HG03108 (cell line): ENCODE results near the gene EVPL.
"Not testable (repeated sequence)": the region's sequence is repeated elsewhere in the genome, so short reads cannot be mapped to it uniquely, and the experiment has no call there.

Experiments used
- ATAC-seq: cut with Tn5 transposase; IDR thresholded peaks from one replicate; pipeline ENCODE4 v1.9.1; 2021; ENCODE audit warnings: moderate library complexity; ENCODE audit not compliant: unreplicated experiment

The EVPL gene

DNA sequence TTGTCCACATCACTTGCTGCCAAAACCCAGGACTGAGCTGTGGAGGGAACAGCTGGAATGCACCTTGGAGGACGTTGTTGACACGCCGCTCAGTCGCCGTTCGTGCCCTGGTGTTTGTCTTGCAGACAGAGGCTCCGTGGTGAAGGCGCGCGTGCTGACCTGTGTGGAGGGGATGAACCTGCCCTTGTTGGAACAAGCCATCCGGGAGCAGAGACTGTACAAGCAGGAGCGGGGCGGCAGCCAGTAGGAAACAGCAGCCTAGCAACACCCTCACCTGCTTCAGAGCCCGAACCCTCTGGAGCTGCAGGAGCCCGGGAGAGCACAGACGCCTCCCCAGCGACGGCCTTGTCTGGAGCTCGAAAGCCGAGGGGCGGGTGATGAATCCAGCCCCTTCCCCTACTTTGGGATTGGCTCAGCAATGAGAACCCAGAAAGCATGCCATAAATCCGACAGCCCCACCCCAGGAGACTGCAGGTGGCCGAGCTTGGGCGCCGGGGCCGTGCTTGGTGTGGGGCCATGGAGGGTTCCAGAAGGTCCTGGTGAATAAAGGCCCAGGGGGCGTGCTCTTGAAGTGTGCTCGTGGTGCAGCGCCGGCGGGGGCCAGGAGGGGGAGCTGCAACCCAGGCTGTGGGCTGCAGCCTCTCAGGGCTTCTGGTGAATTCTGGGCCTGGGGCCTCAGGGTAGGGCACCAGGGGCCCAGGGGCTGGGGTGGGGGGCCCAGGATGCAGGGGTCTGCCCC lies 26.9 kb downstream of the EVPL start:
- no peak for ATAC-seq

DNA sequence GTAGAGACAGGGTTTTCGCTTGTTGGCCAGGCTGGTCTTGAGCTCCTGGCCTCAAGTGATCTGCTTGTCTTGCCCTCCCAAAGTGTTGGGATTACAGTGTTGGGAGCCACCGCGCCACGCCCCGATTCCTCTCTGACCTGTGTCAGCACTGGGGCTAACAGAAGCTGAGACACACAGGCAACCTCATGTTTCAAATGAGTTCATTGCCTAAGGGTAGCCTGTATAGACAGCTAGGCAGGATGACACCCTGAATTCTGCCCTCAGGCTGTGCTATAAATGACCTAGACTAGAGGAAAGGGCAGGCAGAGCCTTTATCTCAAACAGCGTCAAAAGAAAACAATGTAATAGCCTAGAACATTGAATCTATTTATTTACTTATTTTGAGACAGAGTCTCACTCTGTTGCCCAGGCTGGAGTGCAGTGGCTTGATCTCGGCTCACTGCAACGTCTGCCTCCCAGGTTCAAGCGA lies 28.7 kb downstream of the EVPL start:
- no peak for ATAC-seq

DNA sequence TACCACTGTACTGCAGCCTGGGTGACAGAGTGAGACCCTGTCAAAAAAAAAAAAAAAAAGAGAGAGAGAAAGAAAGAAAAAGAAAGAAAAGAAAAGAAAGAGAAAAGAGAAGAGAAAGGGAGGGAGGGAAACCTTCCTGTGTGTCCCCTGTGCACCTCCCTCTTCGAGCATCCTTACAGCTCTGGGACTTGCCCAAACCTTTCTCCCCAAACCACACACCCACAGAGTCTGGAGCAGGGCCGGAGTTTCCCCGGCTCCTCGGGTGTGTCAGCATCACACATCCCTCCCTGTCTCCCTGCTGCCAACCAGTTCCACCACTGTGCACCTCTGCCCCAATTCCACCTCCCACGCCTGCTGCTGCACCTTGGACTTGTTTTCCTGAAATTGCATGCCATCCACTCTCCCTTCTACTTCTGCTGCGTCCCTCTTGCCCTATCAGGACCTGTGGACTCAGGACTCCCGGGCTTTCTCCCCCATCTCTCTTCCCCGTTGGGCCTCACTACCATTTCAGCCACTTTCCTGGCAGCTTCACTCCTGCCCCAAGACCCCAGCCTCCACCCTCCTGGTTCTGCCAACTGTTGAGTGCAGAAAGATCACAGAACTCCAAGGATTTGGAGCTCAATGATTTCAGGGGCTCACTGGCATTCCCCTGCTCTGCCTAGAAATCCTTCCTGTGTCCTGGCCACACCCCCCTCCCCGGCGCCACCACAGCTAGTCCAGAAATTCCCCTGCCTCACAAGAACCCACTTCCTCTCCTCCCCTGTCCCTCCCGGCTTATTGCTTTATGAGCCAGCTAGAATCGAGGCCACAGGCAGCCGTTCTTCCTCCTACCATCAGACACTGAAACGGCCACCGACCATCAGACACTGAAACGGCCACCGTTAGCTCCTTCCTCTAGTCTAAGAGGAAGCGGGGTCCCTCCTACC lies 30.2 kb downstream of the EVPL start:
- ATAC-seq: no peak

DNA sequence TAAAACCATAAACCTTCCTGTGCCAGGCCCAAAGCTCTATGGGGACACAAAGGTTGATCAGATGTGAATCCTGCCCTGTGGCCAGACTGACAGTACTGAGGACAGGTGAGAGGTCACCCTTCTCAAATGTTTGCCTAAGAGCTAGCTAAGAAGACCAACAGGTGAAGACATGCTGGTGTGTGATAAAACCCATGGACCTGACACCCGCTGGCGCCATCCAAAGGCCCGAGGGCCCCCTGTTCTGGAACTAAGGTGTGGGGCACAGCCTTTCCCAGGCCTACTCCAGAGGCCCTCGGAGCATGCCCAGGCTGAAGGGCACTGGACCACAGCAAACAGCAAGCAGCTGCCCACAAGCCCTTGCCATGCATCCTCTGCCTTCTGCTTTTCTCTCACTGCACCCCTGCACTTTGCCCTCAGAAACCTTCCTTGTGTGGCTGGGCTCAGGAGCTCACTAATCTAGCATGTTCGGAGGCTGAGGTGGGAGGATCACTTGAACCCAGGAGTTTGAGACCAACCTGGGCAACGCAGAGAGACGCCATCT lies 31.7 kb downstream of the EVPL start:
- no peak for ATAC-seq

DNA sequence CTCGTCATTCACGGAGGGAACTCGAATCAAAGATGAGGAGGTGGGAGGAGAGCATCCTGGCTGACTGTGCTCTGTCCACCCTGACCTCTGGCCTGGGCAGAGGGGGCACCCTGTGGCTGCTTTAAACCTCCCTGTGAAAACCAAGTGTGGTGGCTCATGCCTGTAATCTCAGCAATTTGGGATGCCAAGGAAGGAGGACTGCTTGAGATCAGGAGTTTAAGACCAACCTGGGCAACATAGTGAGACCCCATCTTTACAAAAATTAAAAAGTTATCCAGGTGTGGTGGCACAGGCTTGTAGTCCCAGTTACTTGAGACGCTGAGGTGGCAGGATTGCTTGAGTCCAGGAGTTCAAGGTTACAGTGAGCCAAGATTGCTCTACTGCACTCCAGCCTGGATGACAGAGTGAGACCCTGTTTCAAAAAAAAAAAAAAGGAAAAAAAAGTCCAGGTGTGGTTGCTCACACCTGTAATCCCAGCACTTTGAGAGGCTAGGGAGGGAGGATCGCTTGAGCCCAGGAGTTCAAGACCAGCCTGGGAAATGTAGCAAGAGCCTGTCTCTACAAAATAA lies 32.2 kb downstream of the EVPL start:
- no peak for ATAC-seq

DNA sequence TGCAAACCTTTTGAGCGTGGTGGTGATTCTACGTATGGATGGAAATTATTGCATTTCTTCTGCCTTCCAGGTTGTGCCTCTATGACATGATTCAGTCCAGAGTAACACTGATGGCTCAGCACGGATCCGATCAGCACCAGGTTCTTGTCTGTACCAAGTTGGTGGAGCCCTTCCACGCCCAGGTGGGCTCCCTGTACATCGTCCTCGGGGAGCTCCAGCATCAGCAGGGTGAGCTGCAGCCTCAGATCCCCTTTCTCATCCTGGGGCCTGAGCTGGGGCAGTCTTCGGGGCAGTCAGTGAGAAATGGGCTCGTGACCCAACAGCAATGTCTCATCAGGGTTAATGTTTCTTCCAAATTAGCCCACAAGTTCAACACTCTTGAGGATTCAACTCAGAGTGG lies 35.7 kb downstream of the EVPL start:
- ATAC-seq: no peak

DNA sequence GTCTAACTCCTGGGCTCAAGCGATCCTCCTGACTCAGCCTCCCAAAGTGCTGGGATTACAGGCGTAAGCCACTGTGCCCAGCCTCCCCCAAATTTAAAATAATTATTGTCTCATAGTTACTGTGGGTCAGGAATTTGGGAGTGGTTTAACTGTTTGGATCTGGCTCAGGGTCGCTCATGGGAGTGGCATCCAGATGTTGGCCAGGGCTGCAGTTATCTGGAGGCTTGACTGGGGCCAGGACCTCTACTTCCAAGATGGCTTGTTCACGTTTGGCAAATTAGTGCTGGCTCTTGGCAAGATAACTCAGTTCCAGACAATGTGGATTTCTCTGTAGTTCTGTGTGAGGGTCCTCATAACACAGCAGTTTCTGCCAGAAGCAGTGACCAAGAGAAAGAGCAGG lies 40.1 kb downstream of the EVPL start:
- ATAC-seq: no peak

DNA sequence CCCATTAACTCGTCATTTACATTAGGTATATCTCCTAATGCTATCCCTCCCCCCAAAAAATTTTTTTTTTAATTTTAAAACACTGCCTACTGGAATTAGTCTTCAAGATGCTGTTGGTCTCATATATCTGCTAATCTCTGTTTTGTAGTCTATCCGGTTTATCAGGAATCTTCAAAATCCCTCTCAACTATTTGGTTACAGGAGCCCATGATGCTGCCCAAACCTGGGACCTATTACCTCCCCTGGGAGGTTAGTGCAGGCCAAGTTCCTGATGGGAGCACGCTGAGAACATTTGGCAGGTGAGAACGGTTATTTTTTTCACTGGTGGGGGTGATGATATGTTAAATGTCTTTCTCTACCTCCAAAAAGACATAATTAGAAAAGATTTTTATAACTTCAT lies 41.1 kb downstream of the EVPL start:
- ATAC-seq: no peak

DNA sequence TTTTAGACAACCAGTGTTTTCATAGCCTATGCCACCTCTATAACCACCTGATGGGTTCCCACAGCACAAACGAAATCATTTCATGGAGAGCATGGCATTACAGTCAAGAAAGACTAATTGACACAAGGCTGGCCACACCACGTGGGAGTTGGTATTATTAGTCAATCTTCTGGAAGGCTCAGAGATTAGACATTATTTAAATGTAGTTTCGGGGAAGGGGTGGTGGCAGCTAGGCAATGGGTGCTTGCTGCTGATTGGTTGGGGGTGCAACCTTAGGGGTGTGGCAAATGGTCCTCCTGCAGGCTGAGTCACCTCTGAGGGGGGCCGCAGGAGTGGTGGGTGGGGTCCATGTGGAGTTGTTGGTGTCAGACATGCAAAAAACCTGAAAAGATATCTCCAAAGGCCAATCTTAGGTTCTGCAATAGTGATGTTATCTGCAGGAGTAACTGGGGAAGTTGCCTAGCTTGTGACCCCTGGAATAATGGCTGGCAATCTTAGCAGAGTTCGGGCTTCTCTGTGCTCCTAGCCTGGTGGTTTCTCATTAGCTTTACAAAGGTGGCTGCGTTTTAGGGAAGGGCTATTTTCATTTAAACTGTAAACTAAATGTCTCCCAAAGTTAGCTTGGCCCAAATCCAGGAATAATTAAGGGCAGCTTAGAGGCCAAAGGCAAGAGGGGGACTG lies 43.5 kb downstream of the EVPL start:
- ATAC-seq: no peak

DNA sequence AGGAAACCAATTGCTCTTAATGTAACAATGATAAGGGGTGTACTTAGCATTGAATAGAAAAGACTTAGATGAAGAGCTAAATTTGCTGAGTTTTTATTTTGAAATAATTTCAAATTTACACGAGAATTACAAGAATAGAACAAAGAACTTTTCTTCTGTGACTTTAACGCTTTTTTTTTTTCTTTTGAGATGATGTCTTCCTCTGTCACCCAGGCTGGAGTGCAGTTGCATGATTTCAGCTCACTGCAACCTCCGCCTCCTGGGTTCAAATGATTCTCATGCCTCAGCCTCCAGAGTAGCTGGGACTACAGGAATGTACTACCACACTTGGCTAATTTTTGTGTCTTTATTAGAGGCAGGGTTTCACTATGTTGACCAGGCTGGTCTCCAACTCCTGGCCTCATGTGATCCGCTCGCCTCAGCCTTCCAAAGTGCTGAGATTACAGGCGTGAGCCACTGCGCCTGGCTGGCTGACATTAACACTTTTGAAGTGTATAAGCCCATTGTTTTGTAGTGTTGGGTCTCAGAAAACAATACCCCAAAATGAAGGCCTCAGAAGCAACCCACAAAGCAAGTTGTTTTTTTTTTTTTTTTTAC lies 46.0 kb downstream of the EVPL start:
- no peak for ATAC-seq

DNA sequence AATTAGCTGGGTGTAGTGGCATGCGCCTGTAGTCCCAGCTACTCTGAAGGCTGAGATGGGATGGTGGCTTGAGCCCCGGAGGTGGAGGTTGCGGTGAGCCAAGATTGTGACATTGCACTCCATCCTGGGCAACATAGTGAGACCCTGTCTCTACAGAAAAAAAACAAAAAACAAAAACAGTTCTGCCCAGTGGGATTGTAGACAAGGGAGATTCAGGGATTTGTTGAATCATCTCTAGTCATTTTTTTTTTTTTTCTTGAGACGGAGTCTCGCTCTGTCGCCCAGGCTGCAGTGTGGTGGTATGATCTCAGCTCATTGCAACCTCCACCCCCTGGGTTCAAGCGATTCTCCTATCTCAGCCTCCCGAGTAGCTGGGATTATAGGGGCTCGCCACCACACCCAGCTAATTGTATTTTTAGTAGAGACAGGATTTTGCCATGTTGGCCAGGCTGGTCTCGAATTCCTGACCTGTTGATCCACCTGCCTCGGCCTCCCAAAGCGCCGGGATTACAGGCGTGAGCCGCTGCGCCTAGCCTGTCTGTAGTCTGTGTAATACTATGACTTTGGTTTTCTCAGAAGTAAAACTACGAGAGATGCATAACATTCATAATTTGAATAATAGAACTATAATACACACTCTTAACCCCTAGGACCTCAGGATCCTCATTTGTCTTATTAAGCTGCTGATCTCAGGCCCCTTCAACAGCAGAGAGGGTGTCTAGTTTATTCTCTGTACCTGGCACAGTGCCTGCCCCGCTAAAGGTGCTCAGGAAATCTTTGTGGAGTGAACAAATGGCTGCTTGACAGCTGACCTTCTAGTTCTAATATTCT lies 46.7 kb downstream of the EVPL start:
- ATAC-seq: no peak

DNA sequence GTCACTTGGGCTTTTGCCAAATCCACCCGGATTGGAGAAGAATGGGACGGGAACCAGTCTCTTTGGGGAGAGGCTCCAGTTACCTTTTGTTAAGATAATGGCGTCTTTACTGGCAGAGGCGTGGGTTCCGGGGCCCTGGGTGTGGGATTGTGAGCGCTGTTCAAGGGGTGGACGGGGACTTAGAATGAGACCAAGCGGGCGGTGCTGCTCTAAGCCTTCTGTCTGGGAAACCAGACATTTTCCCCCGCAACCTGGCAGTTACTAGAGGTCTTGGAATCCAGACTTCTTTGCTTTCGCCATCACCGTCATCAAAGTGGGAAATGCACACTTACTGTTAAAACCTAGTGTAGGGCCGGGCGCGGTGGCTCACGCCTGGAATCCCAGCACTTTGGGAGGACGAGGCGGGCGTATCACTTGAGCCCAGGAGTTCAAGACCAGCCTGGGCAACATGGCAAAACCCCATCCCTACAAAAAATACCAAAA lies 47.4 kb downstream of the EVPL start:
- no peak for ATAC-seq

DNA sequence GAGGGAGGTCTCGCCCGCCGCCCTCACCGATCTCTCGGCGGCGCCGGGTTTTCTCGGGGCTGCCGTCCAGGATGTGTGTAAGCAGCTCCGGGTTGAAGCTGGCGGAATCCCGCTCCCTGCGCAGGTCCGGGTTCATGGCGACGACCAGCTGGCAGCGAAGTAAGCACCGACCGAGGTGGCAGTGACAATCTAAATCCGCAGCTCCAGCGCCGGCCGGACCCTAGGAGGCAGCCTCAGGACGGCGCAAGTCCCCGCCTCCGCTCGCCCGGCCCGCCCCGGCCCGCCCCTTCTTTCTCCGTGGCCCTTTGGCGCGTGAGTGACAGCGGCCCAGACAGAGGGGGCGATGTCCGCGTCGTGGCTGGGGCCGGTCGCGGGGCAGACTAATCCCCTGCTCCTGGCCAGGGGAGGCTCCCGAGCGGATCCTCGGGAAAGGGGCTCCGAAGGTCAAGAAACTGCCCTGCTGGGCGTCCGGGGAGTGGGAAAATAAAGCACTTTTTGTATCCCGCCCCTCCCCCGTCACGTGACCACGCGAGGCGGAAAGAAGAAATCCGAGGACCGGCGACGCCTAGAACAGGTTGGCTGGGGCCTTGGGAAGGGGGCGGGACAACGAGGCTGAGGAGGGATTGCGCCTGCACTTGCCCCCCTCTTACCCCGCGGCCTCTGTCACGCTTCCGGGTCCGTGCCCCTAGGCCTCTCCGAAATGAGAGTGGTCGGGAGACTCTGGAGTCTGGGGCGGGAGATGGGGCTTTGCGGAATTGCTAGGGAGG lies 48.0 kb downstream of the EVPL start, which contains the start of the genes ACOX1 and TEN1:
Gene ACOX1, minus strand, starts transcription at position 229 of the 767 bp plus-strand sequence. Its CDS starts 93 bp downstream, at position 136.
Gene TEN1, plus strand, starts transcription at position 303 of the 767 bp plus-strand sequence. CDS start 6,953 bp downstream, outside the sequence.
- ATAC-seq: peak; percentile 95

DNA sequence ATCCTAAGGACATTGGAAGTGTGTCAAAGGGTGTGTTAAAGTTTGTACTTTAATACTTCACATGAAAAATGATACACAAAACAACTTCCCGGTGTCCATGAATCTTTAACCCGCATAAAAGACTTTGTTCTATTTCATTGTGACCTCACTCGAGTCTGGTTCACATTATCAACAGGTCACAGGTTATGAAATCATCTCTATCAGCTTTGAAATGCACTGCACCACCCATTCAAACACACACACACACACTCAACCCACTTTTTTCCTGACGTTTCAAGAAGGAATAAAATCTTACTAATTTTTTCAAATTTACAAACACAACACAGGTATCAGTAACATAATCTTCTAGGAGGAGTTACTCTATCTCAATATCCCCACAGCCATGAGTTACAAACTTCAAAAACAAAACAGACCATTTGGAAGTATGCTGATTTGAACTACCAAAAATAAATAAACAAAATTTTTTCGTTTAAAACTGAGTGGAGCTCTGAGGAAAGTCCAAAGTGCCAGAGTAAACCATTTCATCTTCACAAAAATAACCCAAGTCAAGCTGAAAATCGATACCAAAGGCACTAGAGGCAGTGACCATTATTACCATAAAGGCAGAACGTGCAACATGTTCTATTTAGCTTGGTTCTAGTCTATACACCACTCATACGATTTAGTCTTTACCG lies 50.8 kb downstream of the EVPL start:
- no peak for ATAC-seq

DNA sequence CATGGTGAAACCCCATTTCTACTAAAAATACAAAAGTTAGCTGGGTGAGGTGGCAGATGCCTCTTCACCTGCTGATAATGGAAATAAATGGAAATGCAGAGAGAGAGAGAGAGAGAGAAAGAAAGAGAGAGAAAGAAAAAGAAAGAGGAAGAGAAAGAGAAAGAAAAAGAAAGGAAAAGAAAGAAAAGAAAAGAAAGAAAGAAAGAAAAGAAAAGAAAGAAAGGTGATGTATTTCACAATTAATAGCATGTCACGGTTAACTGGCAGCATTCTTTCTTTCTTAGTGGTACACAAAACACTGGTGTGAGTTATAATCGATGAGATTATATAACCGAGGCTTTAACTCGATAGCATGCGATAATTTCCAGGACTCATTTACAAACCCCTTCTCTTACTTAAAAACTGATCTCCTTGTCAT lies 51.3 kb downstream of the EVPL start:
- ATAC-seq: no peak

DNA sequence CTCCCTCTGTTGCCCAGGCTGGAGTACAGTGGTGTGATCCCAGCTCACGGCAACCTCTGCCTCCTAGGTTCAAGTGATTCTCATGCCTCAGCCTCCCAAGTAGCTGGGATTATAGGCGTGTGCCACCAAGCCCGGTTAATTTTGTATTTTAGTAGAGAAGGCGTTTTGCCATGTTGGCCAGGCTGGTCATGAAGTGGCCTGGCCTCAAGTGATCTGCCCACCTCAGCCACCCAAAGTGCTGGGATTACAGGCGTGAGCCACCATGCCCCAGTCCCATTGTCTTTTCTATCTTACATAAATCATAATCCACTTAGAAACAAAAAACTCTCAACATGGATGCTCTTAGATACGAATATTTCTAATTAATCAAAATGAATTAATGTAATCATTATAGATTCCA lies 51.9 kb downstream of the EVPL start:
- not testable (repeated sequence) for ATAC-seq

DNA sequence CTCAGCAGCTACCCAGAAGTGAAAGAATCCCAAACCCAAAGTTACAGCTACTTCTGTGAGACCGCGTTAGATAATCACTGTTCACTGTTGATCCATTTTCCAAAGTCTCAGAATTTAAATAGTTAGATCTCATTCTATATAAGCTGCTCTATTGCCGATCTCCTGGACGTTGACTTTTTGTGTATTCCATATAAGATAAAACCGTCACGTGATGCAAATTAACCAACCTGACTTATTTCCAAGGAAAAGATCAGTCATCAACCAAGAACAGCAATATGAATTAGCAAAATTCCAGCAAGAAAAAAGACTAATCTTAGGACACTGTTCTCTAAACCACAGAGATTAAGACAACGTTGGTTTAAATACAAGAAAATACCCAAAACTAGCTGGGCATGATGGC lies 56.5 kb downstream of the EVPL start:
- ATAC-seq: no peak

DNA sequence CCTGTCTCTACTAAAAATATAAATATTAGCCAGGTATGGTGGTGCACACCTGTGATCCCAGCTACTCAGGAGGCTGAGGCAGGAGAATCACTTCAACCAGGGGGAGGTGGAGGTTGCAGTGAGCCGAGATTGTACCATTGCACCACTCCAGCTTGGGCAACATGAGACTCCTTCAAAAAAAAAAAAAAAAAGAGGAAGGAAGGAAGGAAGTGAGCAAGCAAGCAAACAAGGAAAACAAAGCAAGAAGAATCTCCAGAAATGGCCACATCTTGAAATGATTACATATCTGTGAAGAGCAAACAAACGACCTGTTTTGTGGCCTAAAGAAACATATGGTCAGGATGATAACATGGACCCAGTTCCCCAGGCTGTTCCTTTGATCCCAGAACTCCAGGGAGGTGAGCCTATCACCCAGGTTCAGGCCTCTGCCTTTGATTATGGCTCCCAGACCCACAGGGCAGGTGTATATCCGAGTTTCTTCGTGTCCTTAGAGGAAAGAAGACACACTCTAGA lies 57.0 kb downstream of the EVPL start:
- ATAC-seq: no peak
